Kidney (tissue), 14 donors: ENCODE results near the gene DBNL. TPM values are rescaled to one million over a fixed set of nuclear protein-coding genes. Genes with fewer than 3 reads are reported as not detected.

Experiments
- DNase-seq, 5 donors: peaks; one replicate each; pipeline ENCODE4 v3.0.0-alpha.2; 2013 to 2020
- FAIRE-seq: peaks from 2 replicates; lab custom pipeline; 2012; peaks lifted over from hg19 to GRCh38; lab: Jason Lieb, UNC
- H3K27ac ChIP-seq, 2 donors: one replicate each; pipeline ENCODE4 v1.7.0; 2013; ENCODE audit warnings: low read depth in 2 of 2, low read length in 2 of 2, inconsistent platforms in 1 of 2
- H3K27me3 ChIP-seq: one replicate; pipeline ENCODE4 v1.7.1; 2013; ENCODE audit warnings: low read length, inconsistent platforms; ENCODE audit not compliant: control insufficient read depth, insufficient read depth
- H3K36me3 ChIP-seq, 3 donors: one replicate each; pipeline versions ENCODE4 v1.7.0 to v1.7.1; 2013; ENCODE audit warnings: low read length in 3 of 3, control low read depth in 1 of 3, inconsistent platforms in 1 of 3; ENCODE audit not compliant: insufficient read depth in 3 of 3, control insufficient read depth in 2 of 3
- H3K4me1 ChIP-seq, 3 donors: one replicate each; pipeline versions ENCODE4 v1.7.0 to v1.7.1; 2013; ENCODE audit warnings: low read length in 3 of 3, inconsistent platforms in 1 of 3, low read depth in 1 of 3; ENCODE audit not compliant: control insufficient read depth in 2 of 3, insufficient read depth in 2 of 3
- H3K4me3 ChIP-seq, 3 donors: one replicate each; pipeline versions ENCODE4 v1.7.0 to v1.8.1; 2013; ENCODE audit warnings: low read length in 3 of 3, control low read depth in 1 of 3, inconsistent platforms in 1 of 3
- H3K9ac ChIP-seq, 3 donors: one replicate each; pipeline versions ENCODE4 v1.7.0 to v1.7.1; 2013; ENCODE audit warnings: low read length in 3 of 3, control low read depth in 1 of 3, inconsistent platforms in 1 of 3
- H3K9me3 ChIP-seq, 3 donors: one replicate each; pipeline versions ENCODE4 v1.7.0 to v1.7.1; 2013; ENCODE audit warnings: low read length in 3 of 3, control low read depth in 1 of 3, inconsistent platforms in 1 of 3; ENCODE audit not compliant: control insufficient read depth in 2 of 3, insufficient read depth in 1 of 3
- CTCF ChIP-seq: IDR thresholded peaks from 3 replicates; pipeline ENCODE4 v1.5.1; 2012; ENCODE audit warnings: mild to moderate bottlenecking, moderate library complexity, borderline replicate concordance; ENCODE audit not compliant: insufficient read depth; ENCODE audit errors: extremely low read depth
- intact Hi-C: fragments of 100-400 bp; cut with DNase I; formaldehyde crosslinking; loops from one replicate; pipeline ENCODE4 v1.11.1; 2022
- polyA plus RNA-seq: library from polyadenylated mRNA; stranded (reverse); fragments of 350-450 nt; fragmentation: Illumina TruSeq; extraction: RNeasy Lipid Tissue Mini Kit (QIAGEN cat#74804); gene quantifications from one replicate; pipeline ENCODE4 v1.2.3, GENCODE V29; 2014; ENCODE audit warnings: low read depth, low replicate concordance; ENCODE audit not compliant: insufficient read depth
- total RNA-seq: library from RNA; stranded (reverse); fragmentation: NEBNext Ultra II Directional; extraction: Animal tissue kit (Norgen Biotek cat#: 25700); gene quantifications from one replicate; pipeline ENCODE4 v1.2.1, GENCODE V29; 2021
- donor health status: control.
- donor health status: control.
- donor health status: control.
- donor health status: control.
- donor health status: control.
- donor health status: DM: yes; HTN: yes; CAD: no.
- donor health status: Normal renal cell carcinoma (clear cell type).

Gene DBNL
- total and polyA plus RNA-seq, 2 donors from 2014 or later = 85.9 to 103 TPM

- H3K27me3 ChIP-seq = no peaks in the 10 kb centered on the region
- H3K4me3 ChIP-seq = no peak overlapping the region
- no peaks in the 10 kb centered on the region for H3K9me3 ChIP-seq
- no peak for FAIRE-seq
- intact Hi-C loops = no loop called here
- peak in 1 of 5 donors; percentile 7 for DNase-seq
- H3K4me1 ChIP-seq = peaks cover 0 to 10% (median 2%) of the 10 kb centered on the region in 3 donors
- H3K36me3 ChIP-seq = peaks cover 3 to 30% (median 20%) of the 10 kb centered on the region in 3 donors
- no peak for TF ChIP-seq CTCF
- H3K27ac ChIP-seq = no peak overlapping the region
- H3K9ac ChIP-seq = no peak overlapping the region
Measured at GRCh38 chr7:44050915-44051560, 6.5 kb downstream of the DBNL start.

GRCh38 chr7:44051611-44052220, 7.2 kb downstream of the DBNL start:
- FAIRE-seq (no peak), DNase-seq (peak in 1 of 5 donors; percentile 9)
- Histone ChIP-seq H3K27me3 (no peaks in the 10 kb centered on the region), H3K36me3 (peaks cover 4 to 36% (median 27%) of the 10 kb centered on the region in 3 donors), H3K9ac (no peak overlapping the region), H3K27ac (no peak overlapping the region), H3K4me3 (no peak overlapping the region), H3K9me3 (no peaks in the 10 kb centered on the region), H3K4me1 (peaks cover 0 to 5% (median 0%) of the 10 kb centered on the region in 3 donors)
- intact Hi-C loops = no loop called here
- TF ChIP-seq CTCF = no peak

GRCh38 chr7:44052771-44053365, 8.4 kb downstream of the DBNL start:
- peaks cover 0 to 3% (median 0%) of the 10 kb centered on the region in 3 donors for H3K4me1 ChIP-seq
- TF ChIP-seq CTCF = no peak
- DNase-seq (peak in 2 of 5 donors; percentile 18 to 59), FAIRE-seq (no peak)
- H3K4me3 ChIP-seq = no peak overlapping the region
- H3K9ac ChIP-seq = no peak overlapping the region
- no peak overlapping the region for H3K27ac ChIP-seq
- intact Hi-C loops = no loop called here
- no peaks in the 10 kb centered on the region for H3K27me3 ChIP-seq
- no peaks in the 10 kb centered on the region for H3K9me3 ChIP-seq
- H3K36me3 ChIP-seq = peaks cover 4 to 48% (median 38%) of the 10 kb centered on the region in 3 donors
